GM19238 (cell line): ENCODE results near the gene RASSF8.

ENCODE experiments used
- DNase-seq: peaks from one replicate; pipeline ENCODE4 v3.0.0; 2011; ENCODE audit warnings: low spot score; ENCODE audit not compliant: insufficient read length

The RASSF8 gene

DNA sequence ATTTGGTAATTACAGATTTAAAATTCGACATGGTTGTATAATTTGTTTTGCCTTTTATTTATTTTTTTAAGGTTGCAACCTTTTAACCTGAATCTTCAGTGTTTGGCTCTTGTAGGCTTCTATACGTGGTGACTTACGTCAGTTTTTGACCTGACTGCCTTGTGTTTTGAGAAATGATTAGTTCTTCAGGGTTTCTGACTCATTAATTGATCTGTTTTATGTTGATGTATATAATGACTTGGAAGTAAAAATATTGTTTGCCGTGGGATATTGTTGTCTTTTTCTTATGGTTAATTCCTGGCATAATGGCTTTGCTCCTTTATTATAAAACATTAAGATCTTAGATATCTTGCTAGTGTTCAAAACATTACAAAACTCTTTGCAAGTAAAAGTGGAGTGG is 2.5 kb downstream of the RASSF8 start:
- no peak for DNase-seq

DNA sequence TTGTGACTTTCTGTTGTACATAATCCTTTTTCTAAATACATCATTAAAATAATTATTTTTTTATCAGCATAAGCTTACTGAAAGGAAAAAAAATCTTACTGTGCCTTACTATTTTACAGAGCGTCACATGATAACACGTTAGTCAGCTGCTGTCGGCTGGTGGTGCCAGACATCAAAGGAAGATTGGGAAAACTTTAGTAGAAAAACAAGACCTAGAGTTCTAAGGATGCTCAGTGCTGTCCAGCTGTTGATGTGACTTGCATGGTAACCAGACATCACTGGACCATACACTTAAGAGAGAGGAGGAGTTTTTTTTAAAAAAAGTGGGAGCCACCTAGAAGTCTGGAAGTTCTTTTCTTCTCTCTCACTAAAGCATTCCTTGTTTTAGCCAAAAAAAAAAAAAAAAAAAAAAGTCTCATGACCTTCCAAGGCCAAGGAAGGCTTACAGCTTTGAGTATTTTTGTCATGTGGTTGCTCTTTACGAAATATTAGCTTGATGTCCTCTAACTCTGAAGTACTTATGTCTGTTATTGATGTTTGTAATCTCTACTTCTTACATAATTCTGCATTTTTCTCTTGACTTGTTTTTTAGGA is 4.5 kb downstream of the RASSF8 start:
- DNase-seq: no peak

DNA sequence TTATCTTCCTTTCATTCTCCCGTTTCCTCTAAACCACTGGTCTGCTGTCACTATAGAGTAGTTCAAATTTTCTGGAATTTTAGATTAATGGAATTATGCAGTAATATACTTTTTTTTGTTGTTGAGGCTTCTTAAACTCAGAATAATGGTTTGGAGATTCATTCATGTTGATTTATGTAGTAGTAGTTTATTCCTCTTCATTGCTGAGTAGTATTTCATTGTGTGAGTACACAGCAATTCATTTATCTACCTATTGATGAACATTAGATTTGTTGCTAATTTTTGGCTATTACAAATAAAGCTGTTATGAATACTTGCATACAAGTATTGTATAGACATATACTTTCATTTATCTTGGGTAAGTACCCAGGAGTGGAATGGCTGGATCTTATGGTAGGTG is 7.2 kb downstream of the RASSF8 start:
- DNase-seq: no peak

DNA sequence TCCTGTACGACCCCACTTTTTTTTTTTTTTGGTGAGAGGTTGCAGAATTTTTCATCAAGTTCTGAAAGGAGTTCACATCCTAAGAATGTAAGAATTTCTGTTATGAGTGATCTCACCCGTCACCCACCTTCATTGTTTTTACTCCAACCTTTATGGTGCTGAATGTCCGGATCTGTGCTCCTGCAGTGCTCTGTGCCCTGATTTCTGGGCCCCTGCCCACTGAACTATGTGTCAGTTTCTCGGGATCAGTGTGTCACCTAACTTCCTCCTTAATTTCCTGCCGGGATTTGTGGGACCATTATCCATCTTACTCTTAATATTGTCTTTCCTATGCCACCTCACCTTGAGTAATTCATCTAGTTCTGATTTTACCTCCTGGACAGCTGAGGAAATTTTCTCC is 11.6 kb downstream of the RASSF8 start:
- no peak for DNase-seq

- no peak for DNase-seq
Observed at GRCh38 chr12:25970916-25971653, 12.6 kb downstream of the RASSF8 start.

DNA sequence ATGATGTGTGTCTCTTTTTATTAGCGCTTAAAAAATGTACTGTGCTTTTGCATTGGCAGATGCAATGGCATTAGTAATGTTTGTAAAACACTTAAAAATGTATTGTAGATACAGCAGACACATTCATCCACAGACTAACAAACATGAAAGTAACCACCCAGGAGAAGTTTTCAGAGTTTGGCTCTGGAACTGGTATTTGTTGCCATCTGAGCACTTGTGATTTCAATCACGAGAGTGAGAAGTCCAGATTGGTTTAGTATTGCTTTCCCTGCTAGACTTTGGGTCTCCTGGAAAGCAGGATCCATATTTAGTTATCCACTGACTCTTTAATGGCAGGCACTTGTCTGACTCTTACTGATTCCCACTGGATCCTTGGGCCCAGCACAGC is 13.2 kb downstream of the RASSF8 start:
- no peak for DNase-seq

GRCh38 chr12:25972783-25973182 is 14.3 kb downstream of the RASSF8 start:
- DNase-seq: no peak

GRCh38 chr12:25975179-25975578 is 16.7 kb downstream of the RASSF8 start:
- no peak for DNase-seq

GRCh38 chr12:25975682-25976081 is 17.2 kb downstream of the RASSF8 start:
- DNase-seq: no peak

DNA sequence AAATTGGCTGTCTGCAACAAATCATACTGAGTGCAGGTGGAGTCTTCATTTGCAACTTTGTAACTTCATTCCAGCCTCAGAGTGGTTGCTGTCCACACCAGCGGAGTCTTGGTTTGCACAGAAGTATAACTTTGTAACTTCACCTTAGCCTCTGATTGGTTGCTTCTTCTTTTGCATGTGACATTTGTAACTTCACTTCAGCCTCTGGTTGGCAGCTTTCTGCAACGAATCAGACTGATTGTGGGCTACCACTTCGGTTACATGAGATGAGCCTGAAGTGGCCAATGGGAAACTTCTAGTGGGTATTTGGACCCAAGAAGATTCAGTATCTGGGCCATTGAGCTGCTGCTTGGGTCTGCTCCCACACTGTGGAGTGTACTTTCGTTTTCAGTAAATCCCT is 17.8 kb downstream of the RASSF8 start:
- DNase-seq: no peak

- DNase-seq: no peak
Observed at GRCh38 chr12:25977047-25977446, 18.6 kb downstream of the RASSF8 start.

- no peak for DNase-seq
Observed at GRCh38 chr12:25979059-25979458, 20.6 kb downstream of the RASSF8 start.

- DNase-seq: no peak
Observed at GRCh38 chr12:25979563-25979962, 21.1 kb downstream of the RASSF8 start.

DNA sequence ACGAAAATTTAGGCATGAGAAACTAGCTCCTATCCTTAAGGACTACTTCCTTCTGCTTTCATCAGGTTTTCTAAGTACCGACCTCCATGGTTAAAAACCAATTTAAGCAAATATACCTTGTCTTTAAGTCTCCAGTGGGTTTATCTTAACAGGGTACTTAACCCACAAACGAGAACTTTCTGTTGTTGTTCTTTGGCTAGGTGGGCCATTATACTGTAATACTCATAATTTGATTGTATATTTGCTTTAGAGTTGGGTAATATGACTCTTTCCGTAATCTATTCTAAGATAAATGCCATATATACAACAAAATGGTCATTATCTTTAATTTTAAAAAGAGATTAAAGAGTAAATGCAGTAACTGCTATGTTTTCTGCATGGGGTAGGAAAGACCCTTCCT is 21.6 kb downstream of the RASSF8 start:
- DNase-seq: no peak

- no peak for DNase-seq
Observed at GRCh38 chr12:25981597-25981996, 23.1 kb downstream of the RASSF8 start.

- no peak for DNase-seq
Observed at GRCh38 chr12:25982416-25982815, 23.9 kb downstream of the RASSF8 start.

GRCh38 chr12:25983625-25984024 is 25.1 kb downstream of the RASSF8 start:
- DNase-seq: no peak

- DNase-seq: no peak
Observed at GRCh38 chr12:25984759-25985158, 26.3 kb downstream of the RASSF8 start.

GRCh38 chr12:25985316-25986175 is 27.1 kb downstream of the RASSF8 start:
- DNase-seq: no peak

GRCh38 chr12:25986180-25986579 is 27.7 kb downstream of the RASSF8 start:
- DNase-seq: no peak

- no peak for DNase-seq
Observed at GRCh38 chr12:25988505-25988904, 30.0 kb downstream of the RASSF8 start.

DNA sequence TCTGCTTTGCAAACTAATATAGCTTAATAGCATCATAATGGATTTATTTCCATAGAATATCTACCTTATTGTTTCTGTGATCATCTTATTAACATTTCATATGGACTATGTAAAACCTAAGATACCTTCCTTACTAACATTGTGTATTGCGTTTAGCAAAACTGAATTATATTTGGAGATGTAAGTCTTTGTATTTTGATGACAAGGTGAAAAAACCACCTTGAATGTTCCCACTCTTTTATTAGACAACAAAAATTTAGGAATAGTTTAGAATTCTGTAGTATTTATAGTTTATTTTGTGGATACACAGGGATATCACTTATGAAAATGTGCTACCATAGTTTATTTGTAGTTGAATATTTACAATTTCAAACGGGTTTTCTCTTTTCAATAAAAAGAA is 32.0 kb downstream of the RASSF8 start:
- DNase-seq: no peak
